Measurements from ENCODE around the gene MRPL4.

DNA sequence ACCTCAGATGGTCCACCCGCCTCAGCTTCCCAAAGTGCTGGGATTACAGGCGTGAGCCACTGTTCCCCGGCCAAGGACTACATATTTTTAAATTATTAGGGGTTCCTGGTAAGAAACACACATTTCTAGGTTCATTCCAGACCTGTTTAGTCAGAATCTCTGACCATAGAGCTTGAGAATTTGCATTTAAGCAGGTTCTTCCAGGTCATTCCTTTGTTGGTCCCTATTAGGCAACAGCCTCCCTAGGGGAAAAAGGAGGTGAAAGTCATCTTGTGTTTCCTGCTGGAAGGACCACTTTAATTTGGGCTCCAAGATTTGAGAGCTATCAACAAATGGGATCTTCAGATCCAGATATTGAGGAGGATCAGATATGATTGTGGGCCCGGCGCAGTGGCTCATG is 37.2 kb upstream of the MRPL4 start:
- TF ChIP-seq, protein P1, sequence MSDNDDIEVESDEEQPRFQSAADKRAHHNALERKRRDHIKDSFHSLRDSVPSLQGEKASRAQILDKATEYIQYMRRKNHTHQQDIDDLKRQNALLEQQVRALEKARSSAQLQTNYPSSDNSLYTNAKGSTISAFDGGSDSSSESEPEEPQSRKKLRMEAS (IDR thresholded peaks at IDR 0.05), result no peak
- TF ChIP-seq RAD21 (IDR thresholded peaks at IDR 0.05; ENCODE audit: low read depth), result no peak
- TF ChIP-seq NFIC (IDR thresholded peaks at IDR 0.05), result no peak
- TF ChIP-seq EP300 (IDR thresholded peaks at IDR 0.05; ENCODE audit: borderline replicate concordance), result no peak
- TF ChIP-seq, protein P2, sequence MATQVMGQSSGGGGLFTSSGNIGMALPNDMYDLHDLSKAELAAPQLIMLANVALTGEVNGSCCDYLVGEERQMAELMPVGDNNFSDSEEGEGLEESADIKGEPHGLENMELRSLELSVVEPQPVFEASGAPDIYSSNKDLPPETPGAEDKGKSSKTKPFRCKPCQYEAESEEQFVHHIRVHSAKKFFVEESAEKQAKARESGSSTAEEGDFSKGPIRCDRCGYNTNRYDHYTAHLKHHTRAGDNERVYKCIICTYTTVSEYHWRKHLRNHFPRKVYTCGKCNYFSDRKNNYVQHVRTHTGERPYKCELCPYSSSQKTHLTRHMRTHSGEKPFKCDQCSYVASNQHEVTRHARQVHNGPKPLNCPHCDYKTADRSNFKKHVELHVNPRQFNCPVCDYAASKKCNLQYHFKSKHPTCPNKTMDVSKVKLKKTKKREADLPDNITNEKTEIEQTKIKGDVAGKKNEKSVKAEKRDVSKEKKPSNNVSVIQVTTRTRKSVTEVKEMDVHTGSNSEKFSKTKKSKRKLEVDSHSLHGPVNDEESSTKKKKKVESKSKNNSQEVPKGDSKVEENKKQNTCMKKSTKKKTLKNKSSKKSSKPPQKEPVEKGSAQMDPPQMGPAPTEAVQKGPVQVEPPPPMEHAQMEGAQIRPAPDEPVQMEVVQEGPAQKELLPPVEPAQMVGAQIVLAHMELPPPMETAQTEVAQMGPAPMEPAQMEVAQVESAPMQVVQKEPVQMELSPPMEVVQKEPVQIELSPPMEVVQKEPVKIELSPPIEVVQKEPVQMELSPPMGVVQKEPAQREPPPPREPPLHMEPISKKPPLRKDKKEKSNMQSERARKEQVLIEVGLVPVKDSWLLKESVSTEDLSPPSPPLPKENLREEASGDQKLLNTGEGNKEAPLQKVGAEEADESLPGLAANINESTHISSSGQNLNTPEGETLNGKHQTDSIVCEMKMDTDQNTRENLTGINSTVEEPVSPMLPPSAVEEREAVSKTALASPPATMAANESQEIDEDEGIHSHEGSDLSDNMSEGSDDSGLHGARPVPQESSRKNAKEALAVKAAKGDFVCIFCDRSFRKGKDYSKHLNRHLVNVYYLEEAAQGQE (IDR thresholded peaks at IDR 0.05; ENCODE audit: low read depth), result no peak
- TF ChIP-seq YY1 (IDR thresholded peaks at IDR 0.05; ENCODE audit: low read depth), result no peak
- TF ChIP-seq CEBPB (IDR thresholded peaks at IDR 0.05), result no peak
